ENCODE results near the gene AVEN. TPM values are rescaled to one million over a fixed set of nuclear protein-coding genes. Genes with fewer than 3 reads are reported as not detected.
"Not testable (repeated sequence)": the region's sequence is repeated elsewhere in the genome, so short reads cannot be mapped to it uniquely, and the experiment has no call there.

Gene AVEN
- total RNA-seq, 2 donors from 2014 or later: 17.0 to 27.4 TPM

GRCh38 chr15:34025252-34025651 is 13.8 kb downstream of the AVEN start:
- no peak for DNase-seq (ENCODE audit: low spot score)
- Mint-ChIP-seq H3K27ac (no peak overlapping the region), H3K27me3 (no peaks in the 10 kb centered on the region), H3K9me3 (no peaks in the 10 kb centered on the region), H3K36me3 (peaks cover 5% of the 10 kb centered on the region), H3K4me1 (ENCODE audit: low read depth in 2 of 2) (peaks cover 16 to 17% of the 10 kb centered on the region in 2 donors), H3K4me3 (no peak overlapping the region)
- ATAC-seq: no peak

- Mint-ChIP-seq H3K27ac (no peak overlapping the region), H3K9me3 (no peaks in the 10 kb centered on the region), H3K4me3 (no peak overlapping the region), H3K4me1 (ENCODE audit: low read depth in 2 of 2) (peaks cover 16 to 17% of the 10 kb centered on the region in 2 donors), H3K27me3 (no peaks in the 10 kb centered on the region), H3K36me3 (peaks cover 5% of the 10 kb centered on the region)
- no peak for DNase-seq (ENCODE audit: low spot score)
- ATAC-seq: no peak
These were observed 15.1 kb downstream of the AVEN start for GRCh38 chr15:34023907-34024306.

GRCh38 chr15:34019369-34019990 is 19.5 kb downstream of the AVEN start:
- H3K36me3 Mint-ChIP-seq: peaks cover 10% of the 10 kb centered on the region
- ATAC-seq (no peak), DNase-seq (ENCODE audit: low spot score) (no peak)
- no peak overlapping the region for H3K27ac Mint-ChIP-seq
- H3K27me3 Mint-ChIP-seq: no peaks in the 10 kb centered on the region
- peaks cover 12 to 15% of the 10 kb centered on the region in 2 donors for H3K4me1 Mint-ChIP-seq (ENCODE audit: low read depth in 2 of 2)
- H3K4me3 Mint-ChIP-seq: no peak overlapping the region
- H3K9me3 Mint-ChIP-seq: no peaks in the 10 kb centered on the region

- not testable (repeated sequence) for ATAC-seq; H3K9me3 Mint-ChIP-seq; H3K27me3 Mint-ChIP-seq; DNase-seq (ENCODE audit: low spot score)
- peaks cover 12 to 15% of the 10 kb centered on the region in 2 donors for H3K4me1 Mint-ChIP-seq (ENCODE audit: low read depth in 2 of 2)
- H3K4me3 Mint-ChIP-seq: peak overlapping the region; percentile 61
- peak overlapping the region in 1 of 2 donors; percentile 32 for H3K27ac Mint-ChIP-seq
- H3K36me3 Mint-ChIP-seq: peaks cover 10% of the 10 kb centered on the region
These were observed 20.3 kb downstream of the AVEN start for GRCh38 chr15:34018738-34019137.

GRCh38 chr15:34018021-34018645 is 20.9 kb downstream of the AVEN start:
- ATAC-seq (peak in 1 of 2 donors; percentile 33), DNase-seq (ENCODE audit: low spot score) (no peak)
- Mint-ChIP-seq H3K4me3 (peak overlapping the region; percentile 61), H3K4me1 (ENCODE audit: low read depth in 2 of 2) (peaks cover 12 to 18% of the 10 kb centered on the region in 2 donors), H3K27ac (peak overlapping the region in 1 of 2 donors; percentile 32), H3K9me3 (no peaks in the 10 kb centered on the region), H3K36me3 (peaks cover 10% of the 10 kb centered on the region), H3K27me3 (no peaks in the 10 kb centered on the region)

GRCh38 chr15:34014556-34014955 is 24.4 kb downstream of the AVEN start:
- no peak for DNase-seq (ENCODE audit: low spot score)
- Mint-ChIP-seq H3K27me3 (no peaks in the 10 kb centered on the region), H3K4me3 (no peak overlapping the region), H3K4me1 (ENCODE audit: low read depth in 2 of 2) (peaks cover 12 to 14% of the 10 kb centered on the region in 2 donors), H3K36me3 (peaks cover 5% of the 10 kb centered on the region), H3K9me3 (no peaks in the 10 kb centered on the region), H3K27ac (no peak overlapping the region)
- ATAC-seq: no peak

GRCh38 chr15:34013746-34014145 is 25.3 kb downstream of the AVEN start:
- Mint-ChIP-seq H3K36me3 (peaks cover 5% of the 10 kb centered on the region), H3K4me1 (ENCODE audit: low read depth in 2 of 2) (peaks cover 12 to 14% of the 10 kb centered on the region in 2 donors), H3K27me3 (no peaks in the 10 kb centered on the region), H3K4me3 (no peak overlapping the region), H3K9me3 (no peaks in the 10 kb centered on the region), H3K27ac (no peak overlapping the region)
- ATAC-seq (no peak), DNase-seq (ENCODE audit: low spot score) (no peak)

GRCh38 chr15:34012461-34013028 is 26.5 kb downstream of the AVEN start:
- no peak overlapping the region for H3K27ac Mint-ChIP-seq
- no peaks in the 10 kb centered on the region for H3K9me3 Mint-ChIP-seq
- no peak for DNase-seq (ENCODE audit: low spot score)

GRCh38 chr15:34011481-34011880 is 27.5 kb downstream of the AVEN start:
- H3K9me3 Mint-ChIP-seq: no peaks in the 10 kb centered on the region
- no peak for ATAC-seq
- H3K36me3 Mint-ChIP-seq: no peaks in the 10 kb centered on the region
- H3K27me3 Mint-ChIP-seq: no peaks in the 10 kb centered on the region
- H3K4me3 Mint-ChIP-seq: no peak overlapping the region
- H3K4me1 Mint-ChIP-seq (ENCODE audit: low read depth in 2 of 2): peaks cover under 1 to 4% of the 10 kb centered on the region in 2 donors
- no peak for DNase-seq (ENCODE audit: low spot score)
- H3K27ac Mint-ChIP-seq: no peak overlapping the region

More at GRCh38 chr15:34012461-34013028, 26.5 kb downstream of the AVEN start:
- Mint-ChIP-seq H3K27me3 (no peaks in the 10 kb centered on the region), H3K4me1 (ENCODE audit: low read depth in 2 of 2) (peaks cover 3 to 4% of the 10 kb centered on the region in 2 donors), H3K4me3 (no peak overlapping the region), H3K36me3 (no peaks in the 10 kb centered on the region)
- no peak for ATAC-seq

- Mint-ChIP-seq H3K4me1 (ENCODE audit: low read depth in 2 of 2) (peaks cover 2 to 4% of the 10 kb centered on the region in 2 donors), H3K9me3 (no peaks in the 10 kb centered on the region), H3K27me3 (no peaks in the 10 kb centered on the region), H3K4me3 (no peak overlapping the region), H3K36me3 (no peaks in the 10 kb centered on the region), H3K27ac (no peak overlapping the region)
- no peak for DNase-seq (ENCODE audit: low spot score)
- ATAC-seq: no peak
These were observed 28.1 kb downstream of the AVEN start for GRCh38 chr15:34010921-34011320.

GRCh38 chr15:34009656-34010055 is 29.3 kb downstream of the AVEN start:
- Mint-ChIP-seq H3K9me3 (no peaks in the 10 kb centered on the region), H3K4me1 (ENCODE audit: low read depth in 2 of 2) (peaks cover 2 to 4% of the 10 kb centered on the region in 2 donors), H3K27me3 (no peaks in the 10 kb centered on the region), H3K4me3 (no peak overlapping the region), H3K27ac (no peak overlapping the region), H3K36me3 (no peaks in the 10 kb centered on the region)
- no peak for DNase-seq (ENCODE audit: low spot score)
- ATAC-seq: no peak

GRCh38 chr15:34006381-34006780 is 32.6 kb downstream of the AVEN start:
- ATAC-seq (no peak), DNase-seq (ENCODE audit: low spot score) (no peak)
- H3K4me1 Mint-ChIP-seq (ENCODE audit: low read depth in 2 of 2): peaks cover 0 to 2% of the 10 kb centered on the region in 2 donors
- no peaks in the 10 kb centered on the region for H3K9me3 Mint-ChIP-seq
- no peaks in the 10 kb centered on the region for H3K27me3 Mint-ChIP-seq
- no peak overlapping the region for H3K4me3 Mint-ChIP-seq
- no peak overlapping the region for H3K27ac Mint-ChIP-seq
- H3K36me3 Mint-ChIP-seq: no peaks in the 10 kb centered on the region

- Mint-ChIP-seq H3K27ac (no peak overlapping the region), H3K9me3 (no peaks in the 10 kb centered on the region), H3K4me1 (ENCODE audit: low read depth in 2 of 2) (peaks cover 0 to 2% of the 10 kb centered on the region in 2 donors), H3K4me3 (no peak overlapping the region), H3K36me3 (no peaks in the 10 kb centered on the region), H3K27me3 (no peaks in the 10 kb centered on the region)
- DNase-seq (ENCODE audit: low spot score) (no peak), ATAC-seq (no peak)
These were observed 37.5 kb downstream of the AVEN start for GRCh38 chr15:34001536-34001935.

GRCh38 chr15:33995666-33996065 is 43.3 kb downstream of the AVEN start:
- H3K36me3 Mint-ChIP-seq; ATAC-seq; DNase-seq (ENCODE audit: low spot score); H3K27me3 Mint-ChIP-seq; H3K9me3 Mint-ChIP-seq; H3K27ac Mint-ChIP-seq; H3K4me1 Mint-ChIP-seq (ENCODE audit: low read depth in 2 of 2); H3K4me3 Mint-ChIP-seq: not testable (repeated sequence)

Data from natural killer cell treated with Interleukin-12 subunit alpha and Interleukin-12 subunit beta and Interleukin-15 and Interleukin-18, amount 100 ng/mL, for 72 hours (primary cell).